Heart right ventricle (tissue), 16 donors: Measurements from ENCODE around the gene C11orf65. TPM values are rescaled to one million over a fixed set of nuclear protein-coding genes. Genes with fewer than 3 reads are reported as not detected.

Experiments used
- ATAC-seq, 8 donors: fragments of 200-7000 bp; cut with Tn5 transposase; one replicate each; pipeline ENCODE4 v1.9.1; 2020; ENCODE audit warnings: mild to moderate bottlenecking in 8 of 8, moderate library complexity in 8 of 8, moderate number of reproducible peaks in 1 of 8
- DNase-seq, 2 donors: peaks; one replicate each; pipeline ENCODE4 v3.0.0-alpha.2; 2020
- H3K27ac ChIP-seq, 10 donors: fragments of 200-600 bp; sonication (generic) in 2 of 10; one replicate each; pipeline versions ENCODE4 v1.5.0 to v1.8.0; 2020 to 2022; ENCODE audit warnings: mild to moderate bottlenecking in 3 of 10
- H3K27me3 ChIP-seq, 7 donors: fragments of 200-600 bp; one replicate each; pipeline ENCODE4 v1.8.0; 2021 to 2022; ENCODE audit warnings: mild to moderate bottlenecking in 2 of 7
- H3K36me3 ChIP-seq, 9 donors: fragments of 200-600 bp; sonication (generic) in 1 of 9; one replicate each; pipeline versions ENCODE4 v1.5.0 to v1.8.0; 2020 to 2022; ENCODE audit warnings: mild to moderate bottlenecking in 2 of 9
- H3K4me1 ChIP-seq, 9 donors: fragments of 200-600 bp; sonication (generic) in 1 of 9; one replicate each; pipeline versions ENCODE4 v1.5.0 to v1.8.0; 2020 to 2022; ENCODE audit warnings: mild to moderate bottlenecking in 4 of 9
- H3K4me3 ChIP-seq, 10 donors: fragments of 200-600 bp; sonication (generic) in 2 of 10; one replicate each; pipeline versions ENCODE4 v1.5.0 to v1.8.0; 2020 to 2022; ENCODE audit warnings: mild to moderate bottlenecking in 7 of 10, moderate library complexity in 2 of 10
- H3K9me3 ChIP-seq, 11 donors: fragments of 200-600 bp in 10 of 11; sonication (generic) in 2 of 11; one replicate each; pipeline versions ENCODE4 v1.5.0 to v1.8.0; 2013 to 2022; ENCODE audit warnings: mild to moderate bottlenecking in 2 of 11, control low read depth in 1 of 11, moderate library complexity in 1 of 11
- WGBS, 2 donors: extraction: QIAGEN DNeasy Blood & Tissue Kit; methylation state at CpG; one replicate each; pipeline ENCODE4 v1.1.7; 2013; ENCODE audit warnings: inconsistent platforms in 1 of 2; 5-methylcytosine and 5-hydroxymethylcytosine counted together
- intact Hi-C, 10 donors: fragments of 100-400 bp; cut with DNase I; formaldehyde crosslinking; loops; one replicate each; pipeline versions ENCODE4 v1.11.1 to v1.14.2; 2022
- polyA plus RNA-seq, 2 donors: library from polyadenylated mRNA; stranded (reverse); fragments of 200-250 nt; gene quantifications; one replicate each; pipeline ENCODE4 v1.2.3, GENCODE V29; 2013
- total RNA-seq, 10 donors: library from RNA; stranded (reverse); fragmentation: NEBNext Ultra II Directional in 3 of 10; extraction: Animal tissue kit (Norgen Biotek cat#: 25700) in 3 of 10; gene quantifications; one replicate each; pipeline versions ENCODE4 v1.2.1 to v1.2.4, GENCODE V29; 2021 to 2023
- TF ChIP-seq, protein P1 (sequence below), 9 donors: fragments of 200-600 bp; sonication (generic) in 2 of 9; IDR thresholded peaks; one replicate each; pipeline versions ENCODE4 v1.5.0 to v1.8.0; 2021 to 2022; ENCODE audit warnings: antibody characterized with exemption in 9 of 9, mild to moderate bottlenecking in 5 of 9, moderate library complexity in 1 of 9
- donor health status: Arrhythmogenic right ventricular cardiomyopathy.
- donor health status: ischemic (EF 13 %, LVEDD 7.1; RV severe dilation, severe dysfunction).
- donor health status: healthy with polysubstance abuse.
- donor health status: DM: no; HTN: yes; CAD: no.
- donor health status: DM: no; HTN: no; CAD: no.
- donor health status: ischemic (EF 25% LVEDD 6.9; RV normal size, moderate dysfunction).
- donor health status: ischemic (EF 25% LVEDD 5.7; RV mildly dilated, moderate dysfunction).
- donor health status: healthy.
- donor health status: DM: yes; HTN: yes; CAD: no.
- donor health status: Ischemic cardiomyopathy.
- donor health status: ischemic (EF 35%, LVEDD 5.7; RV mildly dilated, moderate dysfunction).
- donor health status: nonischemic (EF 11% LVEDD 7.7; RV severe dilation, severe dysfunction).
- donor health status: DM: yes; HTN: yes; CAD: no.
- donor health status: PGD.
- donor health status: ischemic (EF 29% LVEDD 5.4; RV normal size, mild dysfunction).
- donor health status: nonischemic (EF 23%, LVEDD 6.1; RV moderate dilation, normal function).

The C11orf65 gene
- total and polyA plus RNA-seq, 12 donors, result 0.16 to 1.6 (median 1.1) TPM; not detected in 1

GRCh38 chr11:108436594-108436993, 30.7 kb downstream of the C11orf65 start:
- H3K4me1 ChIP-seq, result no peaks in the 10 kb centered on the region
- no peaks in the 10 kb centered on the region for H3K36me3 ChIP-seq
- H3K27me3 ChIP-seq, result no peaks in the 10 kb centered on the region
- intact Hi-C loops, result no loop called here
- TF ChIP-seq, protein P1, sequence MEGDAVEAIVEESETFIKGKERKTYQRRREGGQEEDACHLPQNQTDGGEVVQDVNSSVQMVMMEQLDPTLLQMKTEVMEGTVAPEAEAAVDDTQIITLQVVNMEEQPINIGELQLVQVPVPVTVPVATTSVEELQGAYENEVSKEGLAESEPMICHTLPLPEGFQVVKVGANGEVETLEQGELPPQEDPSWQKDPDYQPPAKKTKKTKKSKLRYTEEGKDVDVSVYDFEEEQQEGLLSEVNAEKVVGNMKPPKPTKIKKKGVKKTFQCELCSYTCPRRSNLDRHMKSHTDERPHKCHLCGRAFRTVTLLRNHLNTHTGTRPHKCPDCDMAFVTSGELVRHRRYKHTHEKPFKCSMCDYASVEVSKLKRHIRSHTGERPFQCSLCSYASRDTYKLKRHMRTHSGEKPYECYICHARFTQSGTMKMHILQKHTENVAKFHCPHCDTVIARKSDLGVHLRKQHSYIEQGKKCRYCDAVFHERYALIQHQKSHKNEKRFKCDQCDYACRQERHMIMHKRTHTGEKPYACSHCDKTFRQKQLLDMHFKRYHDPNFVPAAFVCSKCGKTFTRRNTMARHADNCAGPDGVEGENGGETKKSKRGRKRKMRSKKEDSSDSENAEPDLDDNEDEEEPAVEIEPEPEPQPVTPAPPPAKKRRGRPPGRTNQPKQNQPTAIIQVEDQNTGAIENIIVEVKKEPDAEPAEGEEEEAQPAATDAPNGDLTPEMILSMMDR (IDR thresholded peaks at IDR 0.05), result no peak
- ATAC-seq, result no peak
- H3K4me3 ChIP-seq, result no peak overlapping the region
- WGBS, 2 donors, result 94 to 96% methylated on average over 2 of the region's 2 CpGs
- no peak for DNase-seq
- no peak overlapping the region for H3K27ac ChIP-seq
- peaks cover 0 to 40% (median 0%) of the 10 kb centered on the region in 11 donors for H3K9me3 ChIP-seq

GRCh38 chr11:108435066-108435465, 32.3 kb downstream of the C11orf65 start:
- H3K27ac ChIP-seq, result no peak overlapping the region
- TF ChIP-seq, protein P1 (IDR thresholded peaks at IDR 0.05), result no peak
- no peak for ATAC-seq
- DNase-seq, result no peak
- H3K9me3 ChIP-seq, result peaks cover 0 to 25% (median 0%) of the 10 kb centered on the region in 11 donors
- intact Hi-C loops, result no loop called here
- no peaks in the 10 kb centered on the region for H3K27me3 ChIP-seq
- 74 to 78% methylated on average over 1 of the region's 1 CpG for WGBS, 2 donors
- no peak overlapping the region for H3K4me3 ChIP-seq
- H3K4me1 ChIP-seq, result no peaks in the 10 kb centered on the region
- H3K36me3 ChIP-seq, result no peaks in the 10 kb centered on the region

GRCh38 chr11:108432783-108433182, 34.5 kb downstream of the C11orf65 start:
- no peak for DNase-seq
- Histone ChIP-seq H3K4me1 (no peaks in the 10 kb centered on the region), H3K4me3 (no peak overlapping the region), H3K27ac (no peak overlapping the region), H3K36me3 (no peaks in the 10 kb centered on the region), H3K27me3 (no peaks in the 10 kb centered on the region), H3K9me3 (peaks cover 0 to 10% (median 0%) of the 10 kb centered on the region in 11 donors)
- TF ChIP-seq, protein P1 (IDR thresholded peaks at IDR 0.05), result no peak
- ATAC-seq, result no peak
- intact Hi-C loops, result no loop called here

- Histone ChIP-seq H3K9me3 (peaks cover 0 to 11% (median 0%) of the 10 kb centered on the region in 11 donors), H3K4me1 (no peaks in the 10 kb centered on the region), H3K4me3 (no peak overlapping the region), H3K27me3 (no peaks in the 10 kb centered on the region), H3K36me3 (no peaks in the 10 kb centered on the region), H3K27ac (no peak overlapping the region)
- intact Hi-C loops, result no loop called here
- no peak for DNase-seq
- ATAC-seq, result no peak
- TF ChIP-seq, protein P1 (IDR thresholded peaks at IDR 0.05), result no peak
- WGBS, 2 donors, result 80 to 85% methylated on average over 1 of the region's 1 CpG
Observed at GRCh38 chr11:108431997-108432396, 35.3 kb downstream of the C11orf65 start.
